Measurements from ENCODE around the gene FIGNL1. TPM values are rescaled to one million over a fixed set of nuclear protein-coding genes. Genes with fewer than 3 reads are reported as not detected.

FIGNL1 gene
- total RNA-seq, 2 experiments from 2014 or later, result 10.4 to 11.5 TPM

DNA sequence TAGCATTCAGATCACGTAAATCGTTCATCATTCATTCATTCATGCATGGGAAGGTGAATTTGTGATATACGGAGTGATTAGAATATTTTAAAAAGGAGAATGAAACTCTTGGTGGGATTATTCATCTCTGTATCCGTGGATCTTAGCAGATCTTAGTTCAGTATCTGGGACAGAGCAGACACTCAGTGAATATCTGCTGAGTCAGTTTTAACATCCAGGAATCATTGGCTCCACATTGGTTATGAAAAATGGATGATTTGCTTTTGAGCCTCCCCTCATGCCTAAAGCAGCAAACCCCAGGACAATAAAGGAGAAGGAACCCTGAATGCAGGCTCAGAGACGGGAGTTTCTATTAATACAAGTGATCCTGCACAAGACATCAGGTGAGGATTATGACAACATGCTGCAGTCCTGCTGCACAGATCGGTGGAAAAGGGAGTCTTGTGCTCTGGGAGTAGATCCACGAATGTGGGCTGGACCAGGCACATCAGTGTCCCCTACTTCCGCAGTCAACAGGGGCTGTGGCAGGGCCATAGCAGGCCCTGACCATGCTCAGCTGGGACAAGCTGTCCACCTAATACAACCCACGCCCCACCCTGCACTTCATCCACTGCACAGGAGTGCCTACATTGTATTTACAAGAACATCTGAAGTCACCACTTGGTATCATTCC is 26.9 kb upstream of the FIGNL1 start:
- Mint-ChIP-seq H3K36me3 (ENCODE audit: low read depth) (no peaks in the 10 kb centered on the region), H3K27me3 (no peaks in the 10 kb centered on the region), H3K9me3 (no peaks in the 10 kb centered on the region), H3K4me1 (ENCODE audit: low read depth) (no peaks in the 10 kb centered on the region), H3K4me3 (no peak overlapping the region), H3K27ac (no peak overlapping the region)
- ATAC-seq (ENCODE audit: poor library complexity), result no peak
- no peaks in the 10 kb centered on the region for H3K4me1 ChIP-seq (ENCODE audit: insufficient read depth, low read length)
- no peaks in the 10 kb centered on the region for H3K36me3 ChIP-seq (ENCODE audit: insufficient read depth, low read length)
- no peak overlapping the region for H3K4me3 ChIP-seq (ENCODE audit: low read length)
- H3K27me3 ChIP-seq (ENCODE audit: control insufficient read depth in 1 of 2, insufficient read depth in 2 of 2, low read length in 2 of 2), result no peaks in the 10 kb centered on the region
- CTCF ChIA-PET, result no interaction called here
- H3K27ac ChIP-seq (ENCODE audit: low read depth in 1 of 2, low read length in 2 of 2), result no peak overlapping the region
- no peak for DNase-seq
- POLR2A ChIA-PET, result interaction anchor here (0.7 kb wide), 1 partner anchor 18 kb away, joined by 3 read pairs; no protein-coding TSS in a partner anchor
- intact Hi-C loops (cut with DNase I, micrococcal nuclease), result no loop called here
- H3K9me3 ChIP-seq (ENCODE audit: control insufficient read depth in 1 of 2, insufficient read depth in 1 of 2, low read length in 2 of 2), result no peaks in the 10 kb centered on the region
- TF ChIP-seq, protein P1, sequence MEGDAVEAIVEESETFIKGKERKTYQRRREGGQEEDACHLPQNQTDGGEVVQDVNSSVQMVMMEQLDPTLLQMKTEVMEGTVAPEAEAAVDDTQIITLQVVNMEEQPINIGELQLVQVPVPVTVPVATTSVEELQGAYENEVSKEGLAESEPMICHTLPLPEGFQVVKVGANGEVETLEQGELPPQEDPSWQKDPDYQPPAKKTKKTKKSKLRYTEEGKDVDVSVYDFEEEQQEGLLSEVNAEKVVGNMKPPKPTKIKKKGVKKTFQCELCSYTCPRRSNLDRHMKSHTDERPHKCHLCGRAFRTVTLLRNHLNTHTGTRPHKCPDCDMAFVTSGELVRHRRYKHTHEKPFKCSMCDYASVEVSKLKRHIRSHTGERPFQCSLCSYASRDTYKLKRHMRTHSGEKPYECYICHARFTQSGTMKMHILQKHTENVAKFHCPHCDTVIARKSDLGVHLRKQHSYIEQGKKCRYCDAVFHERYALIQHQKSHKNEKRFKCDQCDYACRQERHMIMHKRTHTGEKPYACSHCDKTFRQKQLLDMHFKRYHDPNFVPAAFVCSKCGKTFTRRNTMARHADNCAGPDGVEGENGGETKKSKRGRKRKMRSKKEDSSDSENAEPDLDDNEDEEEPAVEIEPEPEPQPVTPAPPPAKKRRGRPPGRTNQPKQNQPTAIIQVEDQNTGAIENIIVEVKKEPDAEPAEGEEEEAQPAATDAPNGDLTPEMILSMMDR (IDR thresholded peaks at IDR 0.05), result no peak

DNA sequence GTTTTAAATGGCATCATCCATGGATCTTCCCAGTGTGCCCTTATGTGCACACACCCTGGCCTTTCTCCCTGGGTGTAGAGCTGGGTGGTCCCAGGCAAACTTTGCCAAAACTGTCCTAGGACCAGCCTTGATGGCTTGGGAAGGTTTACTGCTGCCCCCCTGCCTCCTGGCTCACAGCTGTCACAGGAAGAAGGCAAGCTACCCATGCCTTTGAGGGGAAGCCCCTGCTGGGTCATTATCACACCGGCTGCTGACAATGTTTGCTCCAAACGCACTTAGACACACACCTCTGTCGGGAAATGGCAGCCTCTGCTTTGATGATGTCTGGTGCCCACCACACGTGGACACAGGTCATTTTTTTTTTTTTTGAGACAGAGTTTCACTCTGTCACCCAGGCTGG is 25.2 kb upstream of the FIGNL1 start:
- Histone ChIP-seq H3K36me3 (ENCODE audit: insufficient read depth, low read length) (no peaks in the 10 kb centered on the region), H3K9me3 (ENCODE audit: control insufficient read depth in 1 of 2, insufficient read depth in 1 of 2, low read length in 2 of 2) (no peaks in the 10 kb centered on the region), H3K27ac (ENCODE audit: low read depth in 1 of 2, low read length in 2 of 2) (no peak overlapping the region), H3K4me1 (ENCODE audit: insufficient read depth, low read length) (no peaks in the 10 kb centered on the region), H3K4me3 (ENCODE audit: low read length) (no peak overlapping the region), H3K27me3 (ENCODE audit: control insufficient read depth in 1 of 2, insufficient read depth in 2 of 2, low read length in 2 of 2) (no peaks in the 10 kb centered on the region)
- Mint-ChIP-seq H3K4me3 (no peak overlapping the region), H3K36me3 (ENCODE audit: low read depth) (no peaks in the 10 kb centered on the region), H3K4me1 (ENCODE audit: low read depth) (no peaks in the 10 kb centered on the region), H3K27ac (no peak overlapping the region), H3K27me3 (no peaks in the 10 kb centered on the region), H3K9me3 (no peaks in the 10 kb centered on the region)
- TF ChIP-seq, protein P1 (IDR thresholded peaks at IDR 0.05), result no peak
- ChIA-PET POLR2A (no interaction called here), CTCF (no interaction called here)
- intact Hi-C loops (cut with DNase I, micrococcal nuclease), result no loop called here
- DNase-seq, result no peak
- ATAC-seq (ENCODE audit: poor library complexity), result no peak

DNA sequence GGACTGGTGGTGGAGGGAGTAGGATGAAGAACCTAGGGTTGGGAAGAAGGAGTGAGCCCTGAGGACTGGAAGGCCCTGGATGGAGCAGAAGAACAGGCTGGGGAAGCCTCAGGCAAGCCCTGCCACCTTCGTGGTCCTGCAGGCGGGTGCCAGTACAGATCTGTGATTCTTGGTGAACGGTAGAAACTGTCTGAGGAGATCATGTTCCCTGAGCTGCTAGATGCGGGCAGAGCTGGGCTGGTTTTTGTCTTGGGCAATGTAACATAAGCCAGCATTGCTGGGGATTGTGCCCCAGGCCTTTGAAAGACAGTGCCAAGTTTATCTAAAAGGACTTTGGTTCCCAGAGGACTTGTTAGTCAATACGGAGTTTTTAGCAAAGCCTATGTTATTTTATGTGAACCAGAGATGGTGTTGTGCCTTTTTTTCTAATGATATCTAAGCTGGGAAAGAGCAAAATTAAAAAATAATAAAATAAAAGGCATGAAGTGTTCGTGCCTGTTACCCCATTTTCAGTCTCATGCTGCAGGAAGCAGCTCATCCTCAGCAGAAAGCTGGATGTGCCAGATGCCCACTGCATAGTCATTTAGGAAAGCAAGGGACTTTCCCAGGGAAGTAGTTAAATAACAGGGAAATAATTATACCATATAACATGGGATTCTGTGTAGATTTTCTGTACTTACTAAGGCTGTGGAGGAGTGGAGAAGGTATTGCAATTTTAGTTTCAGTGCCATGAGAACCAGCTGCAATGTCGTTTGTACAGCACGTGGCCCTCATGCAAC is 24.4 kb upstream of the FIGNL1 start:
- H3K9me3 ChIP-seq (ENCODE audit: control insufficient read depth in 1 of 2, insufficient read depth in 1 of 2, low read length in 2 of 2), result no peaks in the 10 kb centered on the region
- no peak overlapping the region for H3K27ac ChIP-seq (ENCODE audit: low read depth in 1 of 2, low read length in 2 of 2)
- intact Hi-C loops (cut with DNase I, micrococcal nuclease), result no loop called here
- no peaks in the 10 kb centered on the region for H3K4me1 Mint-ChIP-seq (ENCODE audit: low read depth)
- no peaks in the 10 kb centered on the region for H3K27me3 ChIP-seq (ENCODE audit: control insufficient read depth in 1 of 2, insufficient read depth in 2 of 2, low read length in 2 of 2)
- H3K36me3 Mint-ChIP-seq (ENCODE audit: low read depth), result no peaks in the 10 kb centered on the region
- no peaks in the 10 kb centered on the region for H3K27me3 Mint-ChIP-seq
- no peaks in the 10 kb centered on the region for H3K4me1 ChIP-seq (ENCODE audit: insufficient read depth, low read length)
- no peaks in the 10 kb centered on the region for H3K9me3 Mint-ChIP-seq
- TF ChIP-seq, protein P1 (IDR thresholded peaks at IDR 0.05), result no peak
- no peaks in the 10 kb centered on the region for H3K36me3 ChIP-seq (ENCODE audit: insufficient read depth, low read length)
- no peak for DNase-seq
- POLR2A ChIA-PET, result interaction anchor here (0.5 kb wide), 1 partner anchor 765 kb away, joined by 3 read pairs; no protein-coding TSS in a partner anchor
- no peak overlapping the region for H3K27ac Mint-ChIP-seq
- CTCF ChIA-PET, result no interaction called here
- no peak overlapping the region for H3K4me3 Mint-ChIP-seq
- no peak overlapping the region for H3K4me3 ChIP-seq (ENCODE audit: low read length)
- no peak for ATAC-seq (ENCODE audit: poor library complexity)
